Stimulated activated CD4-positive, alpha-beta T cell treated with anti-CD3 and anti-CD28 coated beads, Interleukin-2, amount 100 ng/mL, for 24 hours (primary cell): ENCODE results near the gene FBXW2.
"Not testable (repeated sequence)": the region's sequence is repeated elsewhere in the genome, so short reads cannot be mapped to it uniquely, and the experiment has no call there.

Experiments used
- DNase-seq, 2 donors: peaks; one replicate each; pipeline ENCODE4 v3.0.0-alpha.2; 2020

Gene FBXW2, protein sequence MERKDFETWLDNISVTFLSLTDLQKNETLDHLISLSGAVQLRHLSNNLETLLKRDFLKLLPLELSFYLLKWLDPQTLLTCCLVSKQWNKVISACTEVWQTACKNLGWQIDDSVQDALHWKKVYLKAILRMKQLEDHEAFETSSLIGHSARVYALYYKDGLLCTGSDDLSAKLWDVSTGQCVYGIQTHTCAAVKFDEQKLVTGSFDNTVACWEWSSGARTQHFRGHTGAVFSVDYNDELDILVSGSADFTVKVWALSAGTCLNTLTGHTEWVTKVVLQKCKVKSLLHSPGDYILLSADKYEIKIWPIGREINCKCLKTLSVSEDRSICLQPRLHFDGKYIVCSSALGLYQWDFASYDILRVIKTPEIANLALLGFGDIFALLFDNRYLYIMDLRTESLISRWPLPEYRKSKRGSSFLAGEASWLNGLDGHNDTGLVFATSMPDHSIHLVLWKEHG

GRCh38 chr9:120792898-120793765 is at the start of gene FBXW2:
Gene FBXW2, minus strand, starts transcription at chr9:120793416. Its CDS starts 5,158 bp downstream, at chr9:120788258.
- DNase-seq, result peak; percentile 91 to 94

- no peak for DNase-seq
Measured at GRCh38 chr9:120841930-120842684, 48.9 kb upstream of the FBXW2 start.

DNA sequence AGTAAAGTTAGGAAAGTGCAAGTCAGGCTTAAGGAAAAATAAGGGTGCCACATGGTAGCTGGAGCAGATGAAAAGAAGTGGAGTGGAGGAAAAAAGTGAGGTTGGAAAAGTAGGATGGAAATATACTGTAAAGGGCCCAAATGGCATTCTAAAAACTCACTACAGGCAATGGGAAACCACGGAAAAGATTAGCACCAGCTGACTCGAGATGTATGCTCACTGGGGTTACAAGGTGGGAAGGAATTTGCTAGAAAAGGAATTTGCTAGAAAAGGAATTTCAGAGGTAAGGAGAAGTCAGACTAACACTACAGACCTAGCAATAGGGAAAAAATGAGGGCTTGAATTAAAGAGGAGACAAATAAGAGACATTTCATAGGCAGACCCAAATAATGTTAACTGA is 45.9 kb upstream of the FBXW2 start:
- no peak for DNase-seq

DNA sequence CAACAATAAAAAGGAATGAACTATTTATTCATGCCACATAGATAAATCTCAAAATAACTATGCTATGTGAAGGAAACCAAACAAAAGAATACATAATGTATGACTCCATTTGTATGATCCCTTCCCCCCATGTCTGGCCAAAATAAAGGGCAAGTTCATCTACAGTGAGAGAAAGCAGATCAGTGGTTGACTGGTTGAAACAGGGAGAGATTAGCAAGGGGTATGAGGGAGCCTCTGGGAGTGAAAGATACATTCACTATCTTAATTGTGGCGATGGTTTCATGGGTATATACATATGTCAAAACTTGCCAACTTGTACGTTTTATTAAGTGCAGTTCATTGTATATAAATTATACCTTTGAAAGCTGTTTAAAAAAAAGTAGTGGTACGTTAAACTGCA is 44.7 kb upstream of the FBXW2 start:
- no peak for DNase-seq

GRCh38 chr9:120833325-120833724 is 40.1 kb upstream of the FBXW2 start:
- DNase-seq, result no peak

DNA sequence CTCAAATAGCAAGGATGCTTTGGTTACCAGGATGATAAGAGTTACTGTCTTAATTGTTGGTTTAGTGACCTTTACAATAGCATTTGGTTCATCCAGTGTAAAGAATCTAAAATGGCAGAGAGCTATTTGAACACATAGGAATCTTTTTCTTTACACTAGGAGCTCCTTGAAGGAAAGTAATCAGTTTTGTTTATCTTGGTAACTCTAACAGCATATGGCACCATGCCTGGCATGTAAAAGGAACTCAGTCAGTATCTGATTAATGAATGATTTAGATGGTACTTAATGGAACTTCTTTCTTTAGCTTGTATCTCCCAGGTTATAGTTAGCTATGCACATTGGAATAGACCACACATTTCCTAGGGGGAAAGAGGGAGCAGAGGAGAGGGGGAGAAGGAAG is 39.6 kb upstream of the FBXW2 start:
- DNase-seq, result no peak

GRCh38 chr9:120830865-120831264 is 37.6 kb upstream of the FBXW2 start:
- DNase-seq, result no peak

GRCh38 chr9:120830151-120830550 is 36.9 kb upstream of the FBXW2 start:
- no peak for DNase-seq

DNA sequence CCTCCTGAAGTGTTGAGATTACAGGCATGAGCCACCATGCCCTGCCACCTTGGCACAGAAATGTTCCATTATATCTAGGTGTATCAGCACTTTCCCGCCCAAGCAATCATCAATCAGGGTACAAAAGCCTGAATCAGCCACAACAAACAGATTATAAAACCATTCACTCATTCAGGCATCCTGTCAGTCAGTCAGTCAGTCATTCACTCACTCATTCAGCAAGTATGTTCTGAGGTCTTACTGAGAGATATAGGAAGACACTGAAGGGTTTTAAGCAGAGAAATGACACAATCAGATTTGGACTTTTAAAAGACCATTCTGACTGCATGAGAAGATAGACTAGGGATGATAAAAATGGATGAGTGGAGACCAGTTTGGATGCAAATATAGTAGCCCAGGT is 36.4 kb upstream of the FBXW2 start:
- no peak for DNase-seq

DNA sequence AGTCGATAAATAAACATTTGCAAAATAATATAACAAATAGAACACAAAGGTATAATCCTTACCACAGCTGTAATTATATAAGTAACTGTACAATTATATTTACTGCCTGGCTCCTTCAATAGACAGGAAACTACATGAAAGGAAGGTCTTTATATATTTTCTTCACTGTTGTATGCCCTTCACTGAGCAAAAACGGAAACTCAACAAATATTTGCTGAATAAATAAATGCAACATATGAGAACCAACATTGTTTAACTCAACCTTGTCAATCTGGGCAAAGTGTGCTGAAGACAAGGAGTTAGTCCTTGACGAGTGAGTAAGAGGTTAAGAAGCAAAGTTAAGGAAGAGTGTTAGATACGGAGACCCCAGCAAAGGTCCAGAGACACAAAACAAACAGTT is 26.9 kb upstream of the FBXW2 start:
- no peak for DNase-seq

DNA sequence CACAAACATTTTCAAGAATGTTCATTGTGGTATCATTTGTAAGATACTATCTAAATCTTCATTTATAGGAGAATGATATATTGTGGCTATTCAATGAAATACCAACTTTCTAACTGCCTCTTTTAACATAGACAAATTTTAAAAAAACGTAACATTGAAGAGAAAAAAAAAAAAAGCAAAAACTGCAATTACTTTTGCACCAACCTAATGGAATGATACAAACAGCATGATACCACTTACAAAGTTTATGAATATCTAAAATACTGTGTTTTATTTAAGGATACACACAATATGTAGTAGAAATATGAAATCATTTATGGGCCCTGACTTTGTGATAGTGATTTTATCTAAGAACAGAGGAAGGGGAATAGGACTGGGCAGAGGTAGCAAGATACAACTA is 25.4 kb upstream of the FBXW2 start:
- DNase-seq, result no peak

DNA sequence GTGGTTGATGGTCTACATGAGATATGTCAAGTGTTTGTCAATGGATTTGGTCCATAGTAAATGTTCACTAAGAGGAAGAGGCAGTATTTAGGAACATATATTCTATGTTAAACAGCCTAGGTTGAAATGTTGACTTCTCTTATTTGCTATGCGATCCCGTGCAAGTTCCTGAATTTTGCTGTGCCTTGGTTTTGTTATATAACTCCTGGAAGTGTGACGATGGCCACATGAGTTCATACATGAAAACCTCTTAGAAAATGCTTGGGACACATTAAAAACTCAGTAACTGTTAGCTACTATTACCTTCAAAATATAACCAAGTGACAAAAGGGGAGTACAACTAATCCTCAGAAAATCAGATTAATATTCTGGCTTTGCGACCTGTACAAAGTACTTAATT is 21.9 kb upstream of the FBXW2 start:
- DNase-seq, result no peak

- no peak for DNase-seq
Measured at GRCh38 chr9:120808931-120809330, 15.7 kb upstream of the FBXW2 start.

- DNase-seq, result no peak
Measured at GRCh38 chr9:120807607-120808379, 14.6 kb upstream of the FBXW2 start.

GRCh38 chr9:120804784-120805363 is 11.7 kb upstream of the FBXW2 start:
- DNase-seq, result not testable (repeated sequence)

- DNase-seq, result no peak
Measured at GRCh38 chr9:120801441-120801840, 8.2 kb upstream of the FBXW2 start.

GRCh38 chr9:120791161-120791560 is 2.1 kb downstream of the FBXW2 start:
- no peak for DNase-seq

GRCh38 chr9:120787933-120788332 is 5.3 kb downstream of the FBXW2 start:
- DNase-seq, result no peak

GRCh38 chr9:120783602-120784047 is 9.6 kb downstream of the FBXW2 start:
- no peak for DNase-seq

GRCh38 chr9:120781236-120781635 is 12.0 kb downstream of the FBXW2 start:
- no peak for DNase-seq

GRCh38 chr9:120780367-120780766 is 12.8 kb downstream of the FBXW2 start:
- no peak for DNase-seq

DNA sequence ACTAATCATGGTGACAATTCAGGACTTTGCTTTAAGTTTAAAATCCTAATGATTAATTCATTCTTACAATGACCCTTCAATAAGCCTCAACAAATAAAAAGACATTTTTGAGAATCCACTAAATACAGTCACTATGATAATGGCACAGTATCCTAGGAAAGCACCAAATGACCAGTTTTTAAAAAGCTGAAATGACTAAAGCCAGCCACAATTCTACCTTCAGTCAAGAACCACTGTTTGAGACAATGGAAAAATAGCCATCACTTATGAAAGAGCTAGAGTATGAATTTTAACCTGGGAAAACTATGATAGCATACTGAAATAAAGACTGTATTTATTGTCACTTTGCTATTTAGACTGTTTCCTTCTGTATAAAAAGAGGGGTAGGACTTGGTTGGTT is 14.0 kb downstream of the FBXW2 start:
- no peak for DNase-seq
